ENCODE results near the gene ANKH.

The ANKH gene

DNA sequence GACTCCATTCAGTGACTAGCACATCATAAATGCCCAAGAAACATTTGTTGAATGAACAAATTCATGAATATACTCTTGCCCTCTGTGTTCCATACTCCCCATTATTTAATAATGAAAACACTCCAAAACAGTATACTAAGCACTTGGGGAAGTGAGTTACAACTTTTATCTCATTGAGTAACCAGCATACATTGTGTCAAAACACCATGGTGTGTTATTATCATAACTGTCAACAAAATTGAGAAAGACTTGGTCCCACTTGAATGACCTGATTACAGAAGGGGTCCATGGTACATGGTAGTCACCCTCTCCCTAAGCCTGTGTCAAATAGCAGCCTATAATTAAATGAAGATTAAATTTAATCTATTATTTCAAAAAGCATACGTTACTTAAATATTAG, 16.2 kb downstream of the ANKH start:
- no peak overlapping the region for H3K4me3 ChIP-seq (ENCODE audit: low read length)
- no peak for DNase-seq (ENCODE audit: low read depth)
- TF ChIP-seq, protein P1, sequence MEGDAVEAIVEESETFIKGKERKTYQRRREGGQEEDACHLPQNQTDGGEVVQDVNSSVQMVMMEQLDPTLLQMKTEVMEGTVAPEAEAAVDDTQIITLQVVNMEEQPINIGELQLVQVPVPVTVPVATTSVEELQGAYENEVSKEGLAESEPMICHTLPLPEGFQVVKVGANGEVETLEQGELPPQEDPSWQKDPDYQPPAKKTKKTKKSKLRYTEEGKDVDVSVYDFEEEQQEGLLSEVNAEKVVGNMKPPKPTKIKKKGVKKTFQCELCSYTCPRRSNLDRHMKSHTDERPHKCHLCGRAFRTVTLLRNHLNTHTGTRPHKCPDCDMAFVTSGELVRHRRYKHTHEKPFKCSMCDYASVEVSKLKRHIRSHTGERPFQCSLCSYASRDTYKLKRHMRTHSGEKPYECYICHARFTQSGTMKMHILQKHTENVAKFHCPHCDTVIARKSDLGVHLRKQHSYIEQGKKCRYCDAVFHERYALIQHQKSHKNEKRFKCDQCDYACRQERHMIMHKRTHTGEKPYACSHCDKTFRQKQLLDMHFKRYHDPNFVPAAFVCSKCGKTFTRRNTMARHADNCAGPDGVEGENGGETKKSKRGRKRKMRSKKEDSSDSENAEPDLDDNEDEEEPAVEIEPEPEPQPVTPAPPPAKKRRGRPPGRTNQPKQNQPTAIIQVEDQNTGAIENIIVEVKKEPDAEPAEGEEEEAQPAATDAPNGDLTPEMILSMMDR (IDR thresholded peaks at IDR 0.05; ENCODE audit: insufficient read depth, low read depth, low read length, missing control alignments) = no peak

DNA sequence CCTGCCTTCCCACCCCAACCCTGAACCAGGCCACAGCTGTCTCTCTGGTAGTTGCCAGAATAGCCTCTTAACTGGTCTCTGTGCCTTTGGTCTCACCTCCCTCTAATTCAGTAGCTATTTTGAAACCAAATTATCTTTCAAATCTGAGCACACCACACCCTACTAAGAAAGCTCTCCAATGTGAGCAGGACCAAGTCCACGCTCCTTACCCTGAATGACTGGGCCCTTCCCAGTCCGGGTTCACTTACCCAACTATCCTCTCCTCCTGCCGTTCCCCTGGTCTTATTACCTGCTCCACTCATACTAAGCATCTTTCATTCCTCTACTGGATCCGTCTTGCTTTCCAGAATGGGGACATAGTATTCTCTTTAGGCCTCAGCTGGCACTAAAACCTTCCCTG, 16.8 kb downstream of the ANKH start:
- no peak for DNase-seq (ENCODE audit: low read depth)
- H3K4me3 ChIP-seq (ENCODE audit: low read length) = no peak overlapping the region
- TF ChIP-seq, protein P1 (IDR thresholded peaks at IDR 0.05; ENCODE audit: insufficient read depth, low read depth, low read length, missing control alignments) = no peak

DNA sequence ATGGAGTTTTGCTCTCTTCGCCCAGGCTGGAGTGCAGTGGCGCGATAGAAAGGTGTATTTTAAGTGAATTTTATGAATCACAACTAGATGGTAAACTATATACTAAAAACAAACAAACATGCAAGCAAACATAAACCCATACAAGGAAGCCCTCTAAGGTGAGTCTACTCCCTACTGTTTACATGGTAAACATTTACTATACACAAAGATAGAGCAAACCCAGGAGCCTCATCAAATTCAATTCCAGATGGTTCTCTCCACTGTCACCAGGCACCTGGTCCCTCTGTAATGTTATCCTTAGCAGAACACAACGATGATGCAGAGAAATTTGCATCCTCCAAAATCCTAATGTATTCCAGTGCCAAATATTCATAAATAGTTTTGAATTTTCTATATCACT, 17.9 kb downstream of the ANKH start:
- no peak for DNase-seq (ENCODE audit: low read depth)
- H3K4me3 ChIP-seq (ENCODE audit: low read length) = no peak overlapping the region
- TF ChIP-seq, protein P1 (IDR thresholded peaks at IDR 0.05; ENCODE audit: insufficient read depth, low read depth, low read length, missing control alignments) = no peak

DNA sequence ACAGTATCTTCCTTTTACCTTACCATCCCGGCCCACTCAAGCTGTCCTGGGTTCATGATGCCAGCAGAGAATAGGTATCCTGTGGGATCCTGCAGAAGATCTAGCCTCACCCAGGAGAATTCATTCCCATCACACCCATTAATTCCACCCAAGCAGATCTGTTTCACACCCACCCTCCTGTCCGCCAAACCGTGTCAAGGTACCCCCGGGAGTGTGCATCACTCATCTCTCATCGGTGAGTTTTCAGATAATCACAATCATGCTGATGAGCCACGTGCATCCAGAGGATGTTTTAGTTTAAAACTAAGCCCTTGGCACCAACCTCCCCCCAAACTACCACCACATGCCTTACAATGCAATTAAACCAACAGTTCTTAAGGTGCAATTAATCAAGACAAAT, 18.8 kb downstream of the ANKH start:
- no peak for DNase-seq (ENCODE audit: low read depth)
- TF ChIP-seq, protein P1 (IDR thresholded peaks at IDR 0.05; ENCODE audit: insufficient read depth, low read depth, low read length, missing control alignments) = no peak
- H3K4me3 ChIP-seq (ENCODE audit: low read length) = no peak overlapping the region

DNA sequence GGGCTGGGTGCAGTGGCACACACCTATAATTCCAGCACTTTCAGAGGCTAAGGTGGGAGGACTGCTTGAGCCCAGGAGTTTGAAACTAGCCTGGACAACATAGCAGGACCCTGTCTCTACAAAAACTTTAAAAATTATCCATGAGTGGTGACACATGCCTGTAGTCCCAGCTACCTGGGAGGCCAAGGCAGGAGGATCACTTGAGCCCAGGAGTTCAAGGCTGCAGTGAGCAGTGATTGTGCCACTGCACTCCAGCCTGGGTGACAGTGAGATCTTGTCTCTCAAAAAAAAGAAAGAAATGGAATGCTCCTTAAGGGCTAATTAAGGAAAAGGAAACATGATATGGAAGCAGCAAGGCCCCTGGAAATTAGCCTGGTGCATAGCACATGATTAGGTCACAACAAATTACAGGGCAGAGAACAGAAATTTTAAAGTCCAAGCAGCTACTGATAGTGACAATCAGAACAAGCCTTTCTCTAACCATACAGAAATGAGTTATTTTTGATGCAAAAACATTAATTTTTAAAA, 19.5 kb downstream of the ANKH start:
- no peak overlapping the region for H3K4me3 ChIP-seq (ENCODE audit: low read length)
- no peak for DNase-seq (ENCODE audit: low read depth)
- TF ChIP-seq, protein P1 (IDR thresholded peaks at IDR 0.05; ENCODE audit: insufficient read depth, low read depth, low read length, missing control alignments) = no peak

DNA sequence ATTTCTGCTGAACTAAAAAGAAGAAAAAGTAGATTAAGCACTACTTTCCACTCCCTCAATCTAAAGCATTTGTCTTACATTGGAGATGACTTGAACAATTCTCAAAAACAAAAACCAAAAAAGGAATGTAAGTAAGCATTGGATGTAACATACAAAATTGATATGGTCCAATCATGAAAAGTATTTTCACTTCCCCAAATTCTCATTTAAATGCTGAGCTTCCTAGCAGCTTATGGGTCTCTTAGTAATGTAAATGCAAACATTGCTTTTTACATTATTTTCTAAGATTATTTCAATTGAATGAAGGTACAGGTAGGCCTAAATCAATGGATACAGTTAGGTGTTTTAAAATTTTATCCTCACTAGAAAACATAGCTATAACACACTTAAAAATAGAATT, 20.0 kb downstream of the ANKH start:
- TF ChIP-seq, protein P1 (IDR thresholded peaks at IDR 0.05; ENCODE audit: insufficient read depth, low read depth, low read length, missing control alignments) = no peak
- H3K4me3 ChIP-seq (ENCODE audit: low read length) = no peak overlapping the region
- DNase-seq (ENCODE audit: low read depth) = no peak

DNA sequence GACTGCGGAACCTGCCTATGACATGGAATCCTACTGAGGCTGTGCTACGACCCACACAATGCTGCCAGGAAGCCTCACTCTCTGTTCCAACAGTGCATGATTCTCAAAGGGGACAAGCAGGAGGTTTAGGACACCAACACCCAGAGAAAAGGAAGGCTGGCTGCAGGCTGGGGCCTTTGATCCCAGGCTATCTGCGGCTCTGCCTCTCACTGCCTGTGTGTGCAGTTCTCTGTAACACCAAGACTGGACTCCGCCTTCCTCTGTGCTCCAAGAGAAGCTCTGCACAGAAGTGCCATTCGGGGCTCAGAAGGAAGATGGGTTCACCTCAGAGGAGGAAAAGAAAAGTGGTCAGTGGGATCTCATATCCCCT, 20.5 kb downstream of the ANKH start:
- no peak for DNase-seq (ENCODE audit: low read depth)
- no peak overlapping the region for H3K4me3 ChIP-seq (ENCODE audit: low read length)
- TF ChIP-seq, protein P1 (IDR thresholded peaks at IDR 0.05; ENCODE audit: insufficient read depth, low read depth, low read length, missing control alignments) = no peak
